Ovary (tissue), 9 donors: ENCODE data around the gene CPD. TPM values are rescaled to one million over a fixed set of nuclear protein-coding genes. Genes with fewer than 3 reads are reported as not detected.

Source experiments
- DNase-seq, 5 donors: peaks; one replicate each; pipeline ENCODE4 v3.0.0-alpha.2; 2019 to 2020
- H3K27ac ChIP-seq, 2 donors: fragments of 200-600 bp; one replicate each; pipeline versions ENCODE4 v1.5.1 to v1.8.0; 2019 to 2022
- H3K27me3 ChIP-seq: fragments of 200-600 bp; one replicate; pipeline ENCODE4 v1.8.0; 2022
- H3K36me3 ChIP-seq: fragments of 200-600 bp; sonication (generic); one replicate; pipeline ENCODE4 v1.5.1; 2019
- H3K4me1 ChIP-seq: one replicate; pipeline ENCODE4 v1.8.1; 2013; ENCODE audit warnings: mild to moderate bottlenecking, moderate library complexity; ENCODE audit not compliant: insufficient read depth
- H3K4me3 ChIP-seq: fragments of 200-600 bp; sonication (generic); one replicate; pipeline ENCODE4 v1.5.1; 2017
- H3K9me3 ChIP-seq, 2 donors: fragments of 200-600 bp in 1 of 2; sonication (generic) in 1 of 2; one replicate each; pipeline versions ENCODE4 v1.5.1 to v1.8.1; 2013 to 2019; ENCODE audit warnings: mild to moderate bottlenecking in 1 of 2, moderate library complexity in 1 of 2
- CTCF ChIP-seq, 3 donors: fragments of 450-650 bp in 2 of 3; fragments of 200-600 bp in 1 of 3; IDR thresholded peaks; one replicate each; pipeline versions ENCODE4 v1.5.1 to v1.8.0; 2016 to 2022; ENCODE audit warnings: antibody characterized with exemption in 3 of 3, mild to moderate bottlenecking in 1 of 3
- EP300 ChIP-seq: sonication (generic); formaldehyde crosslinking; IDR thresholded peaks from one replicate; pipeline ENCODE4 v1.6.1; 2017; ENCODE audit warnings: antibody characterized with exemption
- POLR2A ChIP-seq: fragments of 450-650 bp; IDR thresholded peaks from one replicate; pipeline ENCODE4 v1.6.1; 2017; ENCODE audit warnings: antibody characterized with exemption, mild to moderate bottlenecking, moderate library complexity
- WGBS, 3 donors: extraction: QIAGEN DNeasy Blood & Tissue Kit in 1 of 3; methylation state at CpG; one replicate each; pipeline versions ENCODE4 v1.1.5 to v1.1.7; 2013 to 2017; 5-methylcytosine and 5-hydroxymethylcytosine counted together
- intact Hi-C, 4 donors: fragments of 100-400 bp; cut with DNase I; formaldehyde crosslinking; loops; one replicate each; pipeline versions ENCODE4 v1.11.0 to v1.15.1; 2022 to 2023
- polyA plus RNA-seq, 2 donors: library from polyadenylated mRNA; stranded (reverse); fragments of 200-250 nt in 1 of 2; fragments of 350-450 nt in 1 of 2; fragmentation: Illumina TruSeq in 1 of 2; extraction: RNeasy Lipid Tissue Mini Kit (QIAGEN cat#74804) in 1 of 2; gene quantifications; one replicate each; pipeline ENCODE4 v1.2.3, GENCODE V29; 2013 to 2014
- total RNA-seq, 7 donors: library from RNA; depleted of rRNA in 2 of 7; stranded (reverse); fragments of >200 nt in 2 of 7; fragmentation: NEBNext Ultra II Directional in 3 of 7; extraction: Animal tissue kit (Norgen Biotek cat#: 25700) in 3 of 7; gene quantifications; one replicate each; pipeline versions ENCODE4 v1.1.0 to v1.2.4, GENCODE V29; 2016 to 2023
- donor health status: DM: no; HTN: no; CAD: no; lungs with moderate emphysema.
- donor health status: DM: no; HTN: no; CAD: no.
- donor health status: Bipolar disorder and iron deficiency.
- donor health status: DM: yes; HTN: yes; CAD: no.
- donor health status: DM: no; HTN: no; CAD: no.
- donor health status: DM: yes; HTN: yes; CAD: no.

CPD gene
- total and polyA plus RNA-seq, 9 donors = 8.6 to 53.8 (median 28.6) TPM

GRCh38 chr17:30477774-30478115, 99.0 kb downstream of the CPD start:
- DNase-seq = no peak
- Histone ChIP-seq H3K27ac (peak overlapping the region; percentile 83 to 93), H3K4me1 (peaks cover 2% of the 10 kb centered on the region), H3K27me3 (no peaks in the 10 kb centered on the region), H3K36me3 (no peaks in the 10 kb centered on the region), H3K4me3 (peak overlapping the region; percentile 58), H3K9me3 (no peaks in the 10 kb centered on the region)
- intact Hi-C loops = loop anchor here in 1 of 4 donors (10.0 kb wide), 1 partner anchor 353 kb away; no protein-coding TSS in a partner anchor
- 0 to 2% (median 0%) methylated on average over 9 of the region's 9 CpGs for WGBS, 3 donors
- TF ChIP-seq CTCF (IDR thresholded peaks at IDR 0.05) (no peak), POLR2A (no peak), EP300 (no peak)

GRCh38 chr17:30482555-30482954, 103.8 kb downstream of the CPD start:
- H3K4me1 ChIP-seq = no peaks in the 10 kb centered on the region
- H3K9me3 ChIP-seq = no peaks in the 10 kb centered on the region
- intact Hi-C loops = no loop called here
- no peak overlapping the region for H3K27ac ChIP-seq
- no peak for DNase-seq
- no peak overlapping the region for H3K4me3 ChIP-seq
- no peak for TF ChIP-seq CTCF (IDR thresholded peaks at IDR 0.05)
- H3K27me3 ChIP-seq = no peaks in the 10 kb centered on the region
- no peaks in the 10 kb centered on the region for H3K36me3 ChIP-seq

DNA sequence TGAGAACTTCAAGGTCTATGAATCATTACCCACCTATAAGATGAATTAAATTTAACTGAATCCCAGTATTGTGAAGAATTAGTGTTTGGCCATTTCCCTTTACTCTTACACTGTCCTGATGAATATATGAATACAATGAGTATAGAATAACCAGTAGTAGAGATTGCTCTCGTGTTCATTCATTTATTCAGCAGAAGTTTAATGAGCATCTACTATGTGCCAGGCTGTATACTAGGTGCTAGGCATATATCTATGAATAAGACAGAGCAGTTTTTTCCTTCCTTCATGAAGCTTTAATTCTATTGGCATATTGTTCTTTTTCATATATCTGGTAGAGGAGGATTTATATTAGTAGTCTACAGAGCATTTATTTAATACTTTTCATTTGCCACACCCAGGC, 104.4 kb downstream of the CPD start:
- TF ChIP-seq POLR2A (no peak), EP300 (no peak), CTCF (IDR thresholded peaks at IDR 0.05) (no peak)
- no peaks in the 10 kb centered on the region for H3K36me3 ChIP-seq

GRCh38 chr17:30493780-30494179, 115.1 kb downstream of the CPD start:
- Histone ChIP-seq H3K4me3 (no peak overlapping the region), H3K27ac (no peak overlapping the region), H3K27me3 (no peaks in the 10 kb centered on the region), H3K9me3 (no peaks in the 10 kb centered on the region), H3K4me1 (no peaks in the 10 kb centered on the region), H3K36me3 (no peaks in the 10 kb centered on the region)
- TF ChIP-seq EP300 = no peak
- no peak for TF ChIP-seq POLR2A
- no peak for TF ChIP-seq CTCF (IDR thresholded peaks at IDR 0.05)
- DNase-seq = no peak
- 25 to 27% (median 26%) methylated on average over 2 of the region's 2 CpGs for WGBS, 3 donors
- intact Hi-C loops = no loop called here

More for the DNA sequence above, 104.4 kb downstream of the CPD start:
- Histone ChIP-seq H3K4me3 (no peak overlapping the region), H3K27ac (no peak overlapping the region), H3K27me3 (no peaks in the 10 kb centered on the region), H3K4me1 (no peaks in the 10 kb centered on the region), H3K9me3 (no peaks in the 10 kb centered on the region)
- intact Hi-C loops = no loop called here
- 87 to 96% (median 87%) methylated on average over 1 of the region's 1 CpG for WGBS, 3 donors
- DNase-seq = no peak

DNA sequence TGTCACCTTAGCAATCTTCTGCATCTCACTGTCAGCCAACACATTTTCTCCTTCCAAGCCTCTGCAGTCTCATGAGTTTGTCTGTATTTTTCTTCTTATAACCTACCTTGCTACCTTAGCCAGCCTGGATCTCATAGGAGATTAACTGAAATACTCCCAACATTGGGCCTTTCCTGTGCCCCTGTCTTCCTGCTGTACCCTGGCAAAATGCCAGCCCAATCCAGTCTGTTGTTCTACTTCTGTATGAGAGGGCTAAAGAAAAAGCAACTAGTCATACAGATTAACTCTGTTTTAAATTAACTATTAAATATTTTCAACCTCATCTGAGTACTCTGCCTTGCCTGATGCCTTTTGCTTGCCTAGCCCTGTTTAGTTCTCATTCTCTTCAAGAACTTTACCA, 116.9 kb downstream of the CPD start:
- intact Hi-C loops = no loop called here
- Histone ChIP-seq H3K27ac (no peak overlapping the region), H3K9me3 (no peaks in the 10 kb centered on the region), H3K36me3 (no peaks in the 10 kb centered on the region), H3K4me3 (no peak overlapping the region), H3K4me1 (no peaks in the 10 kb centered on the region), H3K27me3 (no peaks in the 10 kb centered on the region)
- no peak for TF ChIP-seq CTCF (IDR thresholded peaks at IDR 0.05)
- TF ChIP-seq POLR2A = no peak
- TF ChIP-seq EP300 = no peak
- DNase-seq = no peak
